HG03432 (cell line): ENCODE results near the gene LIPC.
"Not testable (repeated sequence)": the region's sequence is repeated elsewhere in the genome, so short reads cannot be mapped to it uniquely, and the experiment has no call there.

Experiments
- ATAC-seq: cut with Tn5 transposase; IDR thresholded peaks from one replicate; pipeline ENCODE4 v1.9.1; 2021; ENCODE audit warnings: mild to moderate bottlenecking, moderate library complexity; ENCODE audit not compliant: unreplicated experiment

The LIPC gene

DNA sequence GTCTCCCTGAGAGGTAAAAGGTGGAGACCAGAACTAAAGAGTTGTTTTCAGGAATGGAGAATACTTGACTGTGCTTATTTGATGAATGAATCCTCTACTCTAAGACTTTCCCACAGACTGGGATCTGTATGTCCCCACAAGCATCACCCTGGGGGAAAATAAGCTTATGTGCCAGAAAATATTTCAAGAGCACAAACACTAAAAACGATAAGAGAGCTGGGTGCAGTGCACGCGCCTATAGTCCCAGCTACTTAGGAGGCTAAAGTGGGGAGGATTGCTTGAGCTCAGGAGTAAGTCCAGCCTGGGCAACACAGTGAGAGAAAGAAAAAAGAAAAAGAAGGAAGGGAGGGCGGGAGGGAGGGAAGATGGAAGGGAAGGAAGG is 167.0 kb downstream of the LIPC start:
- no peak for ATAC-seq

DNA sequence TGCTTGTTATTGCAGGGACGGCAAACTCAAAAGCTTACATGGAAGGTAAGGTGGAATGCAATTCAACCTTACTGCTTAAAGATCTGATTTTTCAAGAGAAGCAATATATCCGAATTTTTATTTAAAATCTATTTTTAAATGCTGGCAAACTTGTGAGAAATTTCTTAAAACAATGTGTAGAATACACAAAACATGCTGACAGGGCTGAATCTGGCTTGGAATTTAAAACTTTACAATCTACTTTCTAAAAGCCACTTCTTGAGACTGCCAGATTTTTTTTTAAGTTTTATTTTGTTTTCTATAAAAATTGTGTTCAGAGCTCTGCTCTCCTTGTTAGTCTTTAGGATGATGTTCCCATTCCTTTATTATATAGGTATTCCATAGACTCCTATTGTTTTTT is 171.0 kb downstream of the LIPC start:
- ATAC-seq = no peak

DNA sequence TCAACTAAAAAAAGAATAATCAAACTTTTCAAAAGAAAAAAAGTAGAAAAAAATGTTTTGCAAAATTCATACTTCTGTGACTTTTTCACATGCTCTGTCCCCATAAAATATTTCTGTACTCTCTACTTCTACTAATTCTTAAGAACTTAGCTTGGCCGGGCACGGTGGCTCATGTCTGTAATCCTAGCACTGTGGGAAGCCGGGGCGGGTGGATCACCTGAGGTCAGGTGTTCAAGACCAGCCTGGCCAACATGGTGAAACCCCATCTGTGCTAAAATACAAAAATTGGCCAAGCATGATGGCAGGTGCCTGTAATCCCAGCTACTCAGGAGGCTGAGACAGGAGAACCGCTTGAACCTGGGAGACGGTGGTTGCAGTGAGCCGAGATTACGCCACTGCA is 172.1 kb downstream of the LIPC start:
- ATAC-seq = not testable (repeated sequence)

- no peak for ATAC-seq
These were observed 172.7 kb downstream of the LIPC start for GRCh38 chr15:58604455-58604923.

DNA sequence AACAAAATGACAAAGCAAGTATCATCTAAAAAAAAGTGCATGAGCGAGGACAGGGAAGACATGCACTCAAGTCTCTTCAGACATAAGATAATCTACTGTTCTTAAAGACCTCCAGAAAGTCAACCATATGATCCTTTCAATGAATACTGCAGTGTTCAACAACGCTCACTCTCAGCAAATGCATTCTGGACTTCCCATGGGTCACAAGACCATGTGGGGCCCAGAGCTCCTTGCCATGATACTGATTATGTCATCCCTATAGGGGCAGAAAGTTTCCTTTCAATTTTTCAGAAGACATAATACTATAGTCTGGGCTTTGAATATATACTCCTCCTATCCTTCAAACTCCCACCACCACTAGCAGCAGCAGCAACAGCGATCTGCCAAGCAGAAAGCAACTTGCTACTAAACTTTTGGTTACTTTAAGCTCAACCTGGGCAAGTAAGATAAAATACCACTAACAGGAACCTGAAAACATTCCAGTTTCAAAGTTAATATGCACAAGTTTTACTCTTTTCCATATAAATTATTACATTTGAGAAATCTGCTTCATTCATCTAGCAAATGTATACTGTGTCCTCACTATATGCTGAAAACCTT is 174.2 kb downstream of the LIPC start:
- no peak for ATAC-seq

DNA sequence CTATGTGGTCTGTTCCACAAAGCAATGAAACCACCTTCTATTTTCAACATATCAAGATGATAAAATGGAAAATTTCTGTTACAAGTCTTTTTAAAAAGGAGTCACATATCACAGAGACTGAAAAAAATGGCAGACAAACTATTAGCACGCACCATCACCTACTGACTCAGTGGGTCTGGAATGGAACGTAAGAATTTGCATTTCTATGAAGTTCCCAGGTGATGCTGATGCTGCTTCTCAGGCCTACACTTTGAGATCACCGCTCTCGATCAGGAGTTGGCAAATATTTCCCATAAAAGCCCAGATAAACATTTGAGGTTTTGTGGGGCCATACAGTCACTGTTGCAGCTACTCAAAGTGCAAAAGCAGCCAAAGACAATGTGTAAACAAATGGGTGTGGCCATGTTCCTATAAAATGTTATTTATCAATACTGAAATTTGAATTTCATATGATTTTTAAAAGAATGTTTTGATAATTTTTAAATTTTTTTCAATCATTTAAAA is 174.8 kb downstream of the LIPC start:
- no peak for ATAC-seq

- no peak for ATAC-seq
These were observed 176.4 kb downstream of the LIPC start for GRCh38 chr15:58608129-58608590.

GRCh38 chr15:58608711-58609110 is 176.9 kb downstream of the LIPC start:
- ATAC-seq = no peak

GRCh38 chr15:58611731-58612676 is 180.2 kb downstream of the LIPC start:
- no peak for ATAC-seq

GRCh38 chr15:58616171-58616570 is 184.4 kb downstream of the LIPC start:
- no peak for ATAC-seq
